Brain microvascular endothelial cell (primary cell): Measurements from ENCODE around the gene SPRED2.
A peak's percentile ranks its signal among the peaks of the same experiment; 100 is the strongest.

ENCODE experiments used
- DNase-seq: peaks from one replicate; pipeline ENCODE4 v3.0.0-alpha.2; 2020
- H3K27ac ChIP-seq: fragments of 250-450 bp; sonication (Bioruptor Pico); 2 replicates; pipeline ENCODE4 v1.5.1; 2020; ENCODE audit warnings: mild to moderate bottlenecking, moderate library complexity
- H3K27me3 ChIP-seq: fragments of 250-450 bp; sonication (Bioruptor Pico); replicated peaks from 2 replicates; pipeline ENCODE4 v1.5.1; 2020; ENCODE audit warnings: mild to moderate bottlenecking
- H3K36me3 ChIP-seq: fragments of 250-450 bp; sonication (Bioruptor Pico); replicated peaks from 2 replicates; pipeline ENCODE4 v1.5.1; 2020; ENCODE audit warnings: mild to moderate bottlenecking
- H3K4me3 ChIP-seq: 2 replicates; pipeline ENCODE4 v1.5.1; 2011; ENCODE audit warnings: low read depth, mild to moderate bottlenecking, control low read depth, low read length, moderate library complexity
- in situ Hi-C: cut with HindIII; loops from 2 replicates; pipeline ENCODE4 v1.10.0; 2017; ENCODE audit warnings: low sequenced_read_pairs, low pct_ligation_motif_present
- TF ChIP-seq, protein P1 (sequence below): IDR thresholded peaks from 2 replicates; pipeline ENCODE4 v1.5.1; 2011; ENCODE audit warnings: low read depth, mild to moderate bottlenecking, moderate library complexity, low read length, control low read depth, inconsistent platforms; ENCODE audit errors: missing control alignments

SPRED2 gene

DNA sequence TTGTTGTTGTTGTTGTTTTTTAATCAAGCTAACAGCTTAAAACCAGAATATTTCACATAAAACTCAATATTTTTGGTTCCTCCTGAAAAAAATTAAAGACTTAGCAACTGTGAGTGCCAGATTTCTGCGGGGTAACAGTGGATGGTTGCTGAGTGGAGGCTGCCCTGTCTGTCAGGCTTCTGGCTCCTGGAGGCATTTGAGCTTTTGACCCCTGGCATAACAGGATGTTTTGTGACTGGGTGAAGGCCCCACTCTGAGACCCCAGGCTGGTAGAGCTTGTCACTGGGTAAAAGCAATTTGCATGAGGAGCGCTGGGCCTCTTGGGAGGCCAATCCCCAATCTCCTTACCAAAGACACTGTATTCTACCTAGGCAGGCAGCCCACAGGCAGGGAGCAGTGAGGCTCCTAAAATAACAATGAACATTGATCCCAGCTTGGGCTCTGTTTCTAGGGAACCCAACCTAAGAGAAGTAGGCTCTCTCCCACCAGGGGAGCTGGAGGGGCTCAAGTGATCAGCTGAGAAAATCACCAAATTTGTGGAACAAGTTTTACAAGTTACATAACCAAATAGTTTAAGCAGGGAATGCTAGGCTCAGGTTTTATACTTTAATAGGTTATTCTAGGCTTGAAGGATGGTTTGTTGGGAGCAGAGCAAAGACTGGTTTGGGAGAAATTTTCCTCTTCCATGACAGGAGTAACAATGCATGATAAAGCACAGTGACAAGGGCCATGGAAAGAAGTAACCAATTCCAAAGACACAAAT, 5.9 kb upstream of the SPRED2 start:
- Histone ChIP-seq H3K36me3 (no peaks in the 10 kb centered on the region), H3K27me3 (no peaks in the 10 kb centered on the region), H3K4me3 (no peak overlapping the region), H3K27ac (no peak overlapping the region)
- no peak for DNase-seq
- TF ChIP-seq, protein P1, sequence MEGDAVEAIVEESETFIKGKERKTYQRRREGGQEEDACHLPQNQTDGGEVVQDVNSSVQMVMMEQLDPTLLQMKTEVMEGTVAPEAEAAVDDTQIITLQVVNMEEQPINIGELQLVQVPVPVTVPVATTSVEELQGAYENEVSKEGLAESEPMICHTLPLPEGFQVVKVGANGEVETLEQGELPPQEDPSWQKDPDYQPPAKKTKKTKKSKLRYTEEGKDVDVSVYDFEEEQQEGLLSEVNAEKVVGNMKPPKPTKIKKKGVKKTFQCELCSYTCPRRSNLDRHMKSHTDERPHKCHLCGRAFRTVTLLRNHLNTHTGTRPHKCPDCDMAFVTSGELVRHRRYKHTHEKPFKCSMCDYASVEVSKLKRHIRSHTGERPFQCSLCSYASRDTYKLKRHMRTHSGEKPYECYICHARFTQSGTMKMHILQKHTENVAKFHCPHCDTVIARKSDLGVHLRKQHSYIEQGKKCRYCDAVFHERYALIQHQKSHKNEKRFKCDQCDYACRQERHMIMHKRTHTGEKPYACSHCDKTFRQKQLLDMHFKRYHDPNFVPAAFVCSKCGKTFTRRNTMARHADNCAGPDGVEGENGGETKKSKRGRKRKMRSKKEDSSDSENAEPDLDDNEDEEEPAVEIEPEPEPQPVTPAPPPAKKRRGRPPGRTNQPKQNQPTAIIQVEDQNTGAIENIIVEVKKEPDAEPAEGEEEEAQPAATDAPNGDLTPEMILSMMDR, result no peak
- in situ Hi-C loops, result no loop called here

DNA sequence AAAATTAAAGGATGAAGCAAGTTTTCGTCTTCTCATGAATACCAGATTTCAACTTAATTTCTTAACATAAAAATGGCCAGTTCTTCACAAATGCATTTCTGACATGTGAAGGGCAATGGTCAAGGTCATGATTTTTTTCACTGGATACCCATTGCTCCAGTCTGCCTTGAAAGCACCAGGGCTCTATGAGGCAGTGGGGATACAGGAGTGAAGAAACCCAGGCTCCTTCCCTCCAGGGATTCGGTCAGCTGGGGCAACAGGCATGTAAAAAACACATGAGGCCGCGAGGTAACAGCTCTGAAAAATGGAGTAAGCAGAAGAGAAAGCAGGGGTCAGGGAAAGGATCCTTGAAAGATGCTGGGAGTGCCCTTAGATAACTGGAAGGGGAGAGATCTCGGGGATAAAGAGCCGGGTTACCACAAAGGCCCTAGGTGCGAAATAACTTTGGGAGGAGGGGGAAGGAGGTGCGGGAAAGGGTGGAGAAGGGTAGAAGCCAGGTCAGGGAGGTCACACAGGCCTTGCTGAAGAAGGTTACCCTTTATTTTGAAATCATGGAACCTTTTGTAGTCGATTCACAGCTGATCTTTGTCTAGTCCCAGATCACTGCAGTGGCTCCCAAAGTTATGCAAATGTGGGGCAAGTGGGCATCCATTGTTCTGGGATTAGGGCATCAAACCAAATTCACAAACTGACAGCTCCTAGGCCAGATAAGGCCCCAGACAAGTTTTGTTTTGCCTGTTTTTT, 5.2 kb upstream of the SPRED2 start:
- H3K36me3 ChIP-seq, result no peaks in the 10 kb centered on the region
- in situ Hi-C loops, result no loop called here
- H3K27me3 ChIP-seq, result no peaks in the 10 kb centered on the region
- no peak overlapping the region for H3K4me3 ChIP-seq
- DNase-seq, result no peak
- TF ChIP-seq, protein P1, result no peak
- H3K27ac ChIP-seq, result peak overlapping the region; percentile 97

DNA sequence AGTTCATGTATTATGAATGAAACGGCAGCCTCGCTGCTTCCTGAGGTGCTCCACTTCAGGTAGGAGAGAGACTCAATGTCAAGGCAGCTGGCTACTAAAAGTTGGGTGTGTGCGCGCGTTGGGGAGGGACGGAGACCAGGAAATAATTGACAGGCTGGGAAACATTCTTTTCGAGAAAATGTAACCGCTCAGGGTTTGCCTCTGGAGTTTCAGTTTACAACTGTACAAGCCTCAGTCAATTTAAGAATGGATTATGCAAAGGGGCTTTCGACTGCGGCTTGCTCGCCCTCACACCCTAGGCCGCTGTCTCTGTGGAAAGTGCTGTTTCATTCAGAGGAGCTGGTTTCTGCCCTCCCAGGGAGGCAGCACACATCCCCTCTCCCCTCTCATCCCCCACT, 4.4 kb upstream of the SPRED2 start:
- no peak for DNase-seq
- no peaks in the 10 kb centered on the region for H3K36me3 ChIP-seq
- in situ Hi-C loops, result no loop called here
- TF ChIP-seq, protein P1, result no peak
- H3K27ac ChIP-seq, result peak overlapping the region; percentile 97
- peak overlapping the region; percentile 64 for H3K4me3 ChIP-seq
- H3K27me3 ChIP-seq, result no peaks in the 10 kb centered on the region

DNA sequence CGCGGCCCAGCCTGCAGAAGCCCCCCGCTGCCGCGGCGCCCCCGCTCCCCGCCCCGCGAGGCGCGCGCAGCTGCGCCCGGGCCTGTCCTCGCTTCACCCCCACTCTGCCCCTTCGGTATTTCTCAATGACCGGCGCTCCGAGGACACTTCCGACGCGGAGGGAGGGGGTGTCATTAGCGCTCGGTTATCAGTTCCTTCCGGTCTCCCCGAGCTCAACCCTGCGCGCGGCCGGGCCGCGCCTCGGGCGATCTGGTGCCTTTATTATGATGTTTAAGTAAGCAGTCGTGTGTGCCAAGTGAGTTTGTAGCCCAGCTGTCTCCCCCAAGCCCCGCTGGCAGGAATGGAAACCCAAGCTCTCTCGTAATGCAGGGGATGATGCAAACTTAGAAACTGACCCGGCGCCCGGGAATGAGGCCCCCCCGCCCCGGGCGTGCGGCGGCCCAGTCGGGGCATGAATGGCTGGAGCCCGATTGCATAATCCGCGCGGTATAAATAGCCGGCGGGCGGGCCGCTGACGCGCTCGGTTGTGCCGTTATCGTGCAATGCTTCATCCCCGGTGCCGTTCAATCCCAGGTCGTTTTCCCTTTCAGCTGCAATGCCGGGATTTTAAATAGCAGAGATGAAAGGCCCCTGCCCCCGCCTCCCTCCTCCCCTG, 3.9 kb upstream of the SPRED2 start:
- H3K27ac ChIP-seq, result peak overlapping the region; percentile 97
- H3K27me3 ChIP-seq, result no peaks in the 10 kb centered on the region
- TF ChIP-seq, protein P1, result no peak
- no peaks in the 10 kb centered on the region for H3K36me3 ChIP-seq
- peak overlapping the region; percentile 64 for H3K4me3 ChIP-seq
- in situ Hi-C loops, result no loop called here
- peak; percentile 89 for DNase-seq

DNA sequence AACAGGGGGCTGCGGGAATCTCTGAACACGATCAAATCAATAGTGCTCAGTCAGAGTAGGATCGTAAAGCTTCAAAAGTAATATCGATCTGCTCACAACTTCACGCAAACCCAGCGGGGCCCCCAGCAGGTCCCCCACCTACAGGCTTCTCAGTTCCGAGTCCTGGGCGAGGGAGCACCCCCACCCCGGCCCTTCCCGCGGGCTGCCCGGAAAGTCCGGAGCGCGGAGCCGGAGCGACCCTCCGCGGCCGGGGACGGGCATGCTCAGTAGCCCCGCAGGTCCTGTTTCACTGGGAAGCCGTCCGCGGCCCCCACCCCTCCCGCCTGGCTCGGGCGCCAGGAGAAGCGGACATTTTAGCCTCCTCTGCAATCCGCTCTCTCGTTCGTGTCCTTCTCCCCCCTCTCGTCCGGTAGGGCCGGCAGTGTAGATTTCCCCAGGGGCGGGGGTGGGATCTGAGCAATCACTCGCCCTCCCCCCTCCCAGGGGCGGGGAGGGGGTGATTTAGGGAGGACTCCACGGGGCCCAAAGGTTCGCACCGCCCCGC, 3.3 kb upstream of the SPRED2 start:
- TF ChIP-seq, protein P1, result no peak
- in situ Hi-C loops, result no loop called here
- peak; percentile 79 for DNase-seq

More for the DNA sequence above, 3.3 kb upstream of the SPRED2 start:
- Histone ChIP-seq H3K27me3 (no peaks in the 10 kb centered on the region), H3K36me3 (no peaks in the 10 kb centered on the region), H3K27ac (peak overlapping the region; percentile 97), H3K4me3 (peak overlapping the region; percentile 64)
